Retina (tissue), 1 donor: ENCODE data around the gene CBFA2T3.
"Not testable (repeated sequence)": the region's sequence is repeated elsewhere in the genome, so short reads cannot be mapped to it uniquely, and the experiment has no call there.

ENCODE experiments used
- DNase-seq: peaks from one replicate; pipeline ENCODE4 v3.0.0-alpha.2; 2016

The CBFA2T3 gene

GRCh38 chr16:88902744-88903143, 74.3 kb downstream of the CBFA2T3 start:
- DNase-seq = no peak

- no peak for DNase-seq
Observed at GRCh38 chr16:88901718-88902337, 75.2 kb downstream of the CBFA2T3 start.

GRCh38 chr16:88900662-88901052, 76.3 kb downstream of the CBFA2T3 start:
- no peak for DNase-seq

GRCh38 chr16:88899901-88900661, 76.9 kb downstream of the CBFA2T3 start:
- DNase-seq = no peak

GRCh38 chr16:88897696-88898425, 79.1 kb downstream of the CBFA2T3 start:
- DNase-seq = no peak

- DNase-seq = no peak
Observed at GRCh38 chr16:88896238-88897070, 80.6 kb downstream of the CBFA2T3 start.

- no peak for DNase-seq
Observed at GRCh38 chr16:88895335-88895734, 81.7 kb downstream of the CBFA2T3 start.

GRCh38 chr16:88894681-88895300, 82.2 kb downstream of the CBFA2T3 start:
- no peak for DNase-seq

GRCh38 chr16:88894266-88894665, 82.7 kb downstream of the CBFA2T3 start:
- DNase-seq = not testable (repeated sequence)

- DNase-seq = no peak
Observed at GRCh38 chr16:88893127-88893968, 83.7 kb downstream of the CBFA2T3 start.

- no peak for DNase-seq
Observed at GRCh38 chr16:88892065-88892464, 84.9 kb downstream of the CBFA2T3 start.

- DNase-seq = no peak
Observed at GRCh38 chr16:88891083-88891482, 85.9 kb downstream of the CBFA2T3 start.

GRCh38 chr16:88889702-88890352, 87.2 kb downstream of the CBFA2T3 start:
- DNase-seq = not testable (repeated sequence)

- DNase-seq = no peak
Observed at GRCh38 chr16:88888461-88889387, 88.3 kb downstream of the CBFA2T3 start.

- no peak for DNase-seq
Observed at GRCh38 chr16:88888057-88888456, 89.0 kb downstream of the CBFA2T3 start.

GRCh38 chr16:88886845-88887521, 90.0 kb downstream of the CBFA2T3 start:
- no peak for DNase-seq

GRCh38 chr16:88886420-88886844, 90.6 kb downstream of the CBFA2T3 start:
- DNase-seq = no peak

- no peak for DNase-seq
Observed at GRCh38 chr16:88885693-88886280, 91.2 kb downstream of the CBFA2T3 start.
